Measurements from ENCODE around the gene NAT10.
"Not testable (repeated sequence)": the region's sequence is repeated elsewhere in the genome, so short reads cannot be mapped to it uniquely, and the experiment has no call there.

NAT10 gene

GRCh38 chr11:34168642-34169420 lies 63.4 kb downstream of the NAT10 start:
- Mint-ChIP-seq H3K27me3 (peaks cover 12% of the 10 kb centered on the region), H3K9me3 (no peaks in the 10 kb centered on the region), H3K36me3 (ENCODE audit: insufficient read depth) (no peaks in the 10 kb centered on the region), H3K4me1 (no peaks in the 10 kb centered on the region), H3K27ac (ENCODE audit: low read depth) (no peak overlapping the region), H3K4me3 (no peak overlapping the region)
- DNase-seq (ENCODE audit: low spot score in 2 of 2) (no peak), ATAC-seq (replicated peaks; ENCODE audit: extremely low read depth, poor library complexity, severe bottlenecking) (no peak)

DNA sequence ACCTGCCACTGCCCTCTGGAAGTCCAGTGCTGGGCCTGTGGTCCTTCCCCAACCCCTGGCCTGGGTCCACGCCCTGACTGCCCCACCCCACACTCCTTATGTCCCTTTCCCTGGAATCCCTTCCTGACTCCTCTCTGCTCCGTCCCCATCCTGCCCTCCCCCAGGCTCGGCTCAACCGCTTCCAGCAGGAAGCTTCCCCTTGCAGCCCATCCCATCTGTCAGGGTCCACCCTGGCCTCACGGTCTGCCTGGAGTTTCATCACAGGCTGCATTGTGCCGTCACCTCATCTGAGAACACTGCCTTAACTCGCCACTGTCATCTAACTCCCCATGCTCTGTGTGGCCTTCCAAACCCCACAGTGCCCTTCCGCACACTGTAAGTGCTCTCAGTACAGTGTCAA lies 64.3 kb downstream of the NAT10 start:
- peaks cover 12% of the 10 kb centered on the region for H3K27me3 Mint-ChIP-seq
- no peak overlapping the region for H3K27ac Mint-ChIP-seq (ENCODE audit: low read depth)
- no peak overlapping the region for H3K4me3 Mint-ChIP-seq
- no peak for DNase-seq (ENCODE audit: low spot score in 2 of 2)
- H3K36me3 Mint-ChIP-seq (ENCODE audit: insufficient read depth) = no peaks in the 10 kb centered on the region
- H3K4me1 Mint-ChIP-seq = peaks cover 1% of the 10 kb centered on the region
- no peak for ATAC-seq (replicated peaks; ENCODE audit: extremely low read depth, poor library complexity, severe bottlenecking)
- no peaks in the 10 kb centered on the region for H3K9me3 Mint-ChIP-seq

DNA sequence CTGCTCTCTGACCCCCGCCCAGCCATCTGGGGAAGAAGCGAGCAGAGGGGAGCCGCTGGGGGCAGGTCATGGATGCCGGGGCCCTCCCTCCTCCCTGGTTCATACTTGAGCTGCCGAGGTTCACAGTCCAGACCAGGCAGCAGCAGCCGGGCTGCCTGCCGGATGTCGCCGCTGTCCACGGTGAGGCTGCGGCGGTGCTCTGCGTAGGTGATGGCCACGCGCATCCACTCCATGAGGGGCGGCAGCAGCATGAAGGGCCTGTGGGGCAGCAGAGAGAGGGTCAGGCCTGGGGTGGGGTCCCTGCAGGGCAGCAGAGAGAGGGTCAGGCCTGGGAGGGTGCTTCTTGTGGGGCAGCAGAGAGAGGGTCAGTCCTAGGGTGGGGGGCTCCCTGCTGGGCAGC lies 67.6 kb downstream of the NAT10 start:
- Mint-ChIP-seq H3K27me3 (no peaks in the 10 kb centered on the region), H3K36me3 (ENCODE audit: insufficient read depth) (peaks cover 2% of the 10 kb centered on the region), H3K4me3 (no peak overlapping the region), H3K27ac (ENCODE audit: low read depth) (no peak overlapping the region), H3K9me3 (no peaks in the 10 kb centered on the region), H3K4me1 (peaks cover 5% of the 10 kb centered on the region)
- DNase-seq (ENCODE audit: low spot score in 2 of 2) = no peak
- ATAC-seq (replicated peaks; ENCODE audit: extremely low read depth, poor library complexity, severe bottlenecking) = no peak

DNA sequence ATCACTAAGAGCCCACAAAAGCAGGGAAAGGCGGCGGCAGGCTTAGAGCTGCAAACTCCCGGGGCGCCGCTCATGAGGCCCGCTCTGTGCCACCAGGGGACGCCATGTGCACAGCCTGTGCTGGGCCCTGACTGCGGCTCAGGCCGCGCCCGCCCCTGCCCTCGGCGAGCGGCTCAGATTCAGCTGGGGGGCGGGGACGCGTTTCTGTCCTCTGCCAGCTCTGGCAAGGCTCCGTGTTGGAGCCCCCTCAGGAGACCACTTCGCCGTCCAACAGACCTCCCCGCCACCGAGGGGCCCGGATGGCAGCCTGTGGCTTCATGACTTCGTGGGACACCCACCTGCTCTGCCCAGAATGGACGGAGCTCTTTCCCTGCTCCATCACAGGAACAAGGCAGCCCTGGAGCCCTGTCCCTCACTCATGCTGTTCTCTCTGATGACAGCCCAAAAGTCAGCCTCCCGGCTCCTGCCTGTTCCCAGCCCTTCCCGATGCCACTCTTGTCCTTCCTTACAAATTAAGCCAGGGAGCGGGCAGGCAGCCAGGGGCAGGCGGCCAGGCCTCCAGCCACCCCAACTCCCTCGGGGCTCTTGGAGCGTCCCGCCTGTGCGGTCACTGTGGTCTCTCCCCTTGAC lies 69.1 kb downstream of the NAT10 start:
- ATAC-seq (replicated peaks; ENCODE audit: extremely low read depth, poor library complexity, severe bottlenecking) (peak; percentile 94), DNase-seq (ENCODE audit: low spot score in 2 of 2) (peak; percentile 50 to 70)
- H3K27ac Mint-ChIP-seq (ENCODE audit: low read depth) = no peak overlapping the region
- H3K4me1 Mint-ChIP-seq = peaks cover 5% of the 10 kb centered on the region
- H3K27me3 Mint-ChIP-seq = no peaks in the 10 kb centered on the region
- no peak overlapping the region for H3K4me3 Mint-ChIP-seq
- H3K9me3 Mint-ChIP-seq = no peaks in the 10 kb centered on the region
- peaks cover 2% of the 10 kb centered on the region for H3K36me3 Mint-ChIP-seq (ENCODE audit: insufficient read depth)

- no peaks in the 10 kb centered on the region for H3K9me3 Mint-ChIP-seq
- H3K27me3 Mint-ChIP-seq = no peaks in the 10 kb centered on the region
- H3K27ac Mint-ChIP-seq (ENCODE audit: low read depth) = no peak overlapping the region
- H3K36me3 Mint-ChIP-seq (ENCODE audit: insufficient read depth) = peaks cover 2% of the 10 kb centered on the region
- DNase-seq (ENCODE audit: low spot score in 2 of 2) (no peak), ATAC-seq (replicated peaks; ENCODE audit: extremely low read depth, poor library complexity, severe bottlenecking) (no peak)
- H3K4me3 Mint-ChIP-seq = no peak overlapping the region
- peaks cover 5% of the 10 kb centered on the region for H3K4me1 Mint-ChIP-seq
These were observed 70.0 kb downstream of the NAT10 start for GRCh38 chr11:34175284-34176019.

GRCh38 chr11:34176751-34177209 lies 71.4 kb downstream of the NAT10 start:
- no peak for ATAC-seq (replicated peaks; ENCODE audit: extremely low read depth, poor library complexity, severe bottlenecking)
- no peak for DNase-seq (ENCODE audit: low spot score in 2 of 2)
- Mint-ChIP-seq H3K36me3 (ENCODE audit: insufficient read depth) (peaks cover 2% of the 10 kb centered on the region), H3K9me3 (no peaks in the 10 kb centered on the region), H3K4me1 (peaks cover 5% of the 10 kb centered on the region), H3K27me3 (no peaks in the 10 kb centered on the region), H3K4me3 (no peak overlapping the region), H3K27ac (ENCODE audit: low read depth) (no peak overlapping the region)

- ATAC-seq (replicated peaks; ENCODE audit: extremely low read depth, poor library complexity, severe bottlenecking) (no peak), DNase-seq (ENCODE audit: low spot score in 2 of 2) (no peak)
- Mint-ChIP-seq H3K4me1 (peaks cover 5% of the 10 kb centered on the region), H3K27me3 (no peaks in the 10 kb centered on the region), H3K4me3 (no peak overlapping the region), H3K27ac (ENCODE audit: low read depth) (no peak overlapping the region), H3K36me3 (ENCODE audit: insufficient read depth) (peaks cover 2% of the 10 kb centered on the region), H3K9me3 (no peaks in the 10 kb centered on the region)
These were observed 72.9 kb downstream of the NAT10 start for GRCh38 chr11:34178209-34178821.

DNA sequence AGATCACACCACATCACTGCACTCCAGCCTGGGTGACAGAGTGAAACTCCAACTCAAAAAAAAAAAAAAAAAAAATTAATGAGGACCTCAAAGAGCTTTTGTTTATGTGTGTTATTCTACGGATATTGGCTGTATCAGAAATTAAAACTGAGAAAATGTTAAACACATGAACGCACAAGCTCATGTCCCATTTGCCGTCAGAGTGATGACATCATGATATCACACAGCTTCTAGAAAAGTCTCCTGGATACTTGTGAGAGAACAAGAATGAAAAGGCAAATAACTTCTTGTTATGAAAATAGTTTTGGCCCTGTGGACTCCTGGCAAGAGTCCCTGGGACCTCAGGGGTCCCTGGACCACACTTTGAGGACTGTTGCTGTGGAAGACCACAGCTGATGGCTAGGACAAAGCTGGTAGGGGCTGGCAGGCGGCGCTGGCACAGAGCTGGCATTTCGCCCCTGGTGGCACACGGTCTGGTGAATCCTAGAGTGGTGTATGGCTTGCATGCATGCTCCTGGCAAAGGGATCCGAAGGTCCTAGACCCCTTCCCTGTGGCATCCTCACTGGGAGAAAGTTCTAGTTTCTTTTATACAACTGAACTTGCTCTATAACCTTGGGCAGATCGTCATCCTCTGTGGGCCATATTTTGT lies 73.7 kb downstream of the NAT10 start:
- H3K36me3 Mint-ChIP-seq (ENCODE audit: insufficient read depth) = peaks cover 2% of the 10 kb centered on the region
- H3K9me3 Mint-ChIP-seq = no peaks in the 10 kb centered on the region
- peaks cover 5% of the 10 kb centered on the region for H3K4me1 Mint-ChIP-seq
- H3K27me3 Mint-ChIP-seq = no peaks in the 10 kb centered on the region
- H3K27ac Mint-ChIP-seq (ENCODE audit: low read depth) = no peak overlapping the region
- DNase-seq (ENCODE audit: low spot score in 2 of 2) = no peak
- no peak for ATAC-seq (replicated peaks; ENCODE audit: extremely low read depth, poor library complexity, severe bottlenecking)
- no peak overlapping the region for H3K4me3 Mint-ChIP-seq

DNA sequence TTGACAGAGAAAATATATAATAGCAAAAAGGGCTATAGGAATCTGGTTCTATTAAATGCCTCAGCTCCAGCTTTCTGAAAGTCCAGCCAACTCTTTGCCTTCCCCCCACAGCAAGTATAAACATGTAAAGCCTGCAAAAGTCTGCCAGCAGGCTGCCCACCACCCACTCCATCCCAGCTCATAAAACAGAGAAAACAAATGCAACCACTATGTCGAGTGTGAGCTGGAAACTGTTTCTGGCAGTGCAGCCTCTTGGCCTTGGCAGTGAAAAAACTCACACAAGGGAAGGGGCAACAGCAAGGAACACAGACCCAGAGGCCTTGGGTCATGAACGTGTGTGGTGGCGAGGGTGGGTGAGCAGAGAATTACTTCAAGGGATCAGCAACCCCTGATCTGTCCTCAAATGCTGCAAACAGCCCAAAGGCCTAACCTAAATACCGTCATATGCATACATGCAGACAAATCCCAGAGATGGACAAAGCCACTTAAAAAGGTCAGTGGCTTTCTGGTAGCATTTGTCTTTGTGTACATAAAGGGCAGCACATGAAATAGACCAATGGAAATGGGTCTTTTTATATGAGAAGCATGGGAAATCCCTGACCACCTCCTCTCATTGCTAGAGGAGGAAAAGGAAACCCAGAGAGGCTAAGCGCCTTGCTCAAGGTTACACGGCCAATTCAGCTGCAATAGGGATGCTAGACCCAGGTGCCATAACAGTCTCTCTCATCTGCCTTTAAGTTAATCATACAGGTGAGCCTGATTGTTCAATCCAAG lies 74.8 kb downstream of the NAT10 start:
- Mint-ChIP-seq H3K9me3 (no peaks in the 10 kb centered on the region), H3K27ac (ENCODE audit: low read depth) (no peak overlapping the region), H3K36me3 (ENCODE audit: insufficient read depth) (peaks cover 2% of the 10 kb centered on the region), H3K4me1 (no peaks in the 10 kb centered on the region), H3K27me3 (no peaks in the 10 kb centered on the region), H3K4me3 (no peak overlapping the region)
- DNase-seq (ENCODE audit: low spot score in 2 of 2) = no peak
- no peak for ATAC-seq (replicated peaks; ENCODE audit: extremely low read depth, poor library complexity, severe bottlenecking)

DNA sequence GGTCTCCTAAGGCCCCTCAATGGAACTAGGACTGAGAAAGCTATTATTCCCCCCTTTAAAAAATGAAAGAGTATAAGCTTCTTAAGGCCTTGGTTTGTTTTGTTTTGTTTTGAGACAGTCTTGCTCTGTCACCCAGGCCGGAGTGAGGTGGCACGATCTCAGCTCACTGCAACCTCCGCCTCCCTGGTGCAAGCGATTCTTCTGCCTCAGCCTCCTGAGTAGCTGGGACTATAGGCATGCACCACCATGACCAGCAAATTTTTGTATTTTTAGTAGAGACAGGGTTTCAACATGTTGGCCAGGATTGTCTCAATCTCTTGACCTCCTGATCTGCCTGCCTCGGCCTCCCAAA lies 75.4 kb downstream of the NAT10 start:
- not testable (repeated sequence) for H3K9me3 Mint-ChIP-seq; ATAC-seq (replicated peaks; ENCODE audit: extremely low read depth, poor library complexity, severe bottlenecking); H3K36me3 Mint-ChIP-seq (ENCODE audit: insufficient read depth); H3K27ac Mint-ChIP-seq (ENCODE audit: low read depth); H3K27me3 Mint-ChIP-seq; DNase-seq (ENCODE audit: low spot score in 2 of 2); H3K4me1 Mint-ChIP-seq; H3K4me3 Mint-ChIP-seq

DNA sequence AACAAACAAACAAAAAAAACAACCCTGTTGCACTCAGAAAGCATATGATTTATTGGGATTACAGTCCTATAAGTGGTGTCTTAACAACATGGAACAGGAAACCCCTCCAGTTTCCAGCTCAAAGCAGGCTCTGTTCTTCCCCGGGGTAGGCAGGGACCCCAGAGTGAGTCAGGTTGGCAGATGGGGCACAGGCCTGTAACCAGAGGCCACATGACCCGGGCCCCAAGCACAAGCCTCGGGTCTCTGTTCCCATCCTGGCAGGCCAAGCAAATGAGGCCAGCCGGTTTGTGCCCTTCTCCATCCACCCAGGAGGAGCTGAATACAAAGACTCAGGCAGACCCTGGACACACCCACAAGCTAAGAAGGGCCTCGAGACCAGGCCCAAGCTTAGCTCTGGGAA lies 75.8 kb downstream of the NAT10 start:
- H3K4me3 Mint-ChIP-seq = no peak overlapping the region
- ATAC-seq (replicated peaks; ENCODE audit: extremely low read depth, poor library complexity, severe bottlenecking) = no peak

More for the DNA sequence above, 75.8 kb downstream of the NAT10 start:
- no peaks in the 10 kb centered on the region for H3K27me3 Mint-ChIP-seq
- no peaks in the 10 kb centered on the region for H3K4me1 Mint-ChIP-seq
- no peak for DNase-seq (ENCODE audit: low spot score in 2 of 2)
- no peak overlapping the region for H3K27ac Mint-ChIP-seq (ENCODE audit: low read depth)
- H3K9me3 Mint-ChIP-seq = no peaks in the 10 kb centered on the region
- H3K36me3 Mint-ChIP-seq (ENCODE audit: insufficient read depth) = peaks cover 2% of the 10 kb centered on the region

Data from central memory CD8-positive, alpha-beta T cell (primary cell).